ENCODE results near the gene STARD3NL. TPM values are rescaled to one million over a fixed set of nuclear protein-coding genes. Genes with fewer than 3 reads are reported as not detected.

Gene STARD3NL
- total and polyA plus RNA-seq, 2 of the 13 experiments (the other 11 are each of a cell fraction or from before 2014, with no cell fraction given) = 37.3 to 42.3 TPM

GRCh38 chr7:38177621-38178003, 433 bp upstream of the STARD3NL start (continued):
- TF ChIP-seq ZHX2 (IDR thresholded peaks at IDR 0.05; ENCODE audit: low read depth) (no peak), ZHX2 (CRISPR knock-in tag; IDR thresholded peaks at IDR 0.05; ENCODE audit: borderline replicate concordance) (0 out of 2 replicates have a peak, but pooled peaks have one; percentile 39), ZNF777 (CRISPR knock-in tag; IDR thresholded peaks at IDR 0.05) (0 out of 2 replicates have a peak, but pooled peaks have one; percentile 47), ZNF883 (CRISPR knock-in tag; IDR thresholded peaks at IDR 0.05; ENCODE audit: not compliant biosample characterization) (peak; percentile 6), KAT8 (CRISPR knock-in tag; IDR thresholded peaks at IDR 0.05) (peak; percentile 66; the same call in 1 of the 2 replicates), MTF1 (CRISPR knock-in tag; IDR thresholded peaks at IDR 0.05) (no peak), JDP2 (CRISPR knock-in tag; IDR thresholded peaks at IDR 0.05; ENCODE audit: borderline replicate concordance) (no peak), HMGXB3 (CRISPR knock-in tag; IDR thresholded peaks at IDR 0.05; ENCODE audit: borderline replicate concordance) (no peak), SMAD1 (CRISPR knock-in tag; IDR thresholded peaks at IDR 0.05; ENCODE audit: borderline replicate concordance, low read depth) (no peak), AHDC1 (CRISPR knock-in tag; IDR thresholded peaks at IDR 0.05; ENCODE audit: borderline replicate concordance) (no peak), ZNF761 (CRISPR knock-in tag; conservative IDR thresholded peaks at IDR 0.05) (0 out of 2 replicates have a peak, but pooled peaks have one; percentile 50), E2F5 (CRISPR knock-in tag; conservative IDR thresholded peaks at IDR 0.05) (no peak), CC2D1A (CRISPR knock-in tag; IDR thresholded peaks at IDR 0.05) (no peak)
